8988T (cell line): ENCODE measurements around the gene DEFB127.
"Not testable (repeated sequence)": the region's sequence is repeated elsewhere in the genome, so short reads cannot be mapped to it uniquely, and the experiment has no call there.

Source experiments
- DNase-seq: peaks from one replicate; pipeline ENCODE4 v3.0.0; 2011

Gene DEFB127

GRCh38 chr20:157154-157553 is at the start of gene DEFB127:
TSS of gene DEFB127 (plus strand) at chr20:157454. CDS start at chr20:157545, 91 bp downstream.
- DNase-seq, result no peak

GRCh38 chr20:112396-112795 is 44.9 kb upstream of the DEFB127 start:
- DNase-seq, result no peak

DNA sequence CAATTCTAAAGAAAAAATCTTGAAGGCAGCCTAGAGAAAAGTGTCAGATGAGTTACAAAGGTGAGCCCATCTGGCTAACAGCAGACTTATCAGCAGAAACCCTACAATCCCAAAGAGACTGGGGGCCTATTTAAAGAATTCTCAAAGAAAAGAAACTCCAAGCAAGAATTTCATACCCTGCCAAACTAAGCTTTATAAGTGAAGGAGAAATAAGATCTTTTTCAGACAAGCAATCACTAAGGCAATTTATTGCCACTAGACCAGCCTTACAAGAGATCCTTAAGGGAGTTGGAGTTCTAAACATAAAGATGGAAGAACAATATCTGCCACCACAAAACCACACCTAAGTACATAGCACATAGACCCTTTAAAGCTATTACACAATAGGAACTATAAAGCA is 39.7 kb upstream of the DEFB127 start:
- DNase-seq, result no peak

DNA sequence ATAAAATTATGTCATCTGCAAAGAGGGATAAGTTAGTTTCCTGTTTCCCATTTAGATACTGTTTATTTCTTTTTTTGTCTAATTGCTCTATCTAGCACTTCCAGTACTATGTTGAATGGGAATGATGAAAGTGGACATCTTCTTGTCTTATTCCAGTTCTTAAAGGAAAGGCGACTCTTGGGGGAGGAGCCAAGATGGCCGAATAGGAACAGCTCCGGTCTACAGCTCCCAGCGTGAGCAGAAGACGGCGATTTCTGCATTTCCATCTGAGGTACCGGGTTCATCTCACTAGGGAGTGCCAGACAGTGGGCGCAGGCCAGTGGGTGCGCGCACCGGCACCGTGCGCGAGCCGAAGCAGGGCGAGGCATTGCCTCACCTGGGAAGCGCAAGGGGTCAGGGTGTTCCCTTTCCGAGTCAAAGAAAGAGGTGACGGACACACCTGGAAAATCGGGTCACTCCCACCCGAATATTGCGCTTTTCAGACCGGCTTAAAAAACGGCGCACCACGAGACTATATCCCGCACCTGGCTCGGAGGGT is 27.4 kb upstream of the DEFB127 start:
- DNase-seq, result not testable (repeated sequence)

- DNase-seq, result no peak
These were observed 19.4 kb upstream of the DEFB127 start for GRCh38 chr20:137668-138490.

DNA sequence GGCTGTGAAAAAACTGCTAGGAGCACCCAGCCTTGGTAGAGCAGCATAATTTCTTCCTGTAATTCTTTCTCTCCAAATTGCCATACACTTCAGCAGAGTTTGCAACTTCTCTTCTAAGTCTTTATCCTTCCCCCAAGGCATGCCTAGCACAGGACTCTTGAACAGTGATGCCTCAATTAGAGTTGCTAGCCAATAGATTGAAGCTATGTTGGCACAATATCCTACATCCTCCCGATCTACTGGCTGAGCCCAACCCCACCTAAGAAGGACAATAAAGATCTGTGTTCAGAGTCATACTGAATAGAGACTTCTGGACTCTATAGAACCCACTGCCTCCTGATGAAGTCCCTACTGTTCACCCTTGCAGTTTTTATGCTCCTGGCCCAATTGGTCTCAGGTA is 15.0 kb upstream of the DEFB127 start, which contains the start of gene DEFB126:
Gene DEFB126 (plus strand): TSS at position 301 of the 400 bp plus-strand sequence. CDS start 39 bp downstream, at position 340.
- no peak for DNase-seq

DNA sequence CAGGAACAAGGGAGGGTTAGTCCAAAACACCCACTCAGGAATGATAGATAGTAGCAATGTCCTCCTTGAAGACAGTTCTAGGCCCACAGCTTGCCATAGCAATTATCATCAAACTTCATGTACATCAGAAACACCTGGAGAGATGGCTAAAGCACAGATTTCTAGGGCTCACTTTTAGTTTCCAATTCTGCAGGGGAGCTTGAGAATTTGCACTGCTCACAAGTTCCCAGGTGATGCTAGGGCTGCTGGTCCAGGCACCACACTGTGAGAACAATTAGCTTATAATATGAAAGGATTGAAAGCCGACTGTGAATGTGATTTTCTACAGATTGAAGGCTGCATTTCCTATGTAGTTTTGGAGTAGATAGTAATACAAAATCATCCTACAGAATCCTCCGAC is 11.4 kb upstream of the DEFB127 start:
- DNase-seq, result no peak

- DNase-seq, result no peak
These were observed 5.1 kb upstream of the DEFB127 start for GRCh38 chr20:152131-152530.

DNA sequence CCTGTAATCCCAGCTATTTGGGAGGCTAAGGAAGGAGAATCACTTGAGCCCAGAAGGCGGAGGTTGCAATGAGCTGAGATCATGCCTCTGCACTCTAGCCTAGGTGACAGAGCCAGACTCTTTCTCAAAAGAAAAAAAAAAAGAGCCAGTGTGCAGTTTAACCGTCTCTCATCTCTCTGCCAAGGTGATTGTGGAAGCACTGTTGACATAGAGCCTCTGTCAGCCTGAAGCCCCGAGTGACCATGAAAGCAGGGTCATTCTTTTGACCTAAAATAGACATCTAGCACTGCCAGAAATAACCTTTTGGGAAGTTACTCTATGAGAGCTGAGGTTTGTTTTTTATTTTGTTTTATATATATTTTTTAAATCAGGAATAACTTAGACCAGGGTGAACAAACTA is 7.4 kb downstream of the DEFB127 start:
- no peak for DNase-seq

- no peak for DNase-seq
These were observed 11.6 kb downstream of the DEFB127 start for GRCh38 chr20:168876-169275.

DNA sequence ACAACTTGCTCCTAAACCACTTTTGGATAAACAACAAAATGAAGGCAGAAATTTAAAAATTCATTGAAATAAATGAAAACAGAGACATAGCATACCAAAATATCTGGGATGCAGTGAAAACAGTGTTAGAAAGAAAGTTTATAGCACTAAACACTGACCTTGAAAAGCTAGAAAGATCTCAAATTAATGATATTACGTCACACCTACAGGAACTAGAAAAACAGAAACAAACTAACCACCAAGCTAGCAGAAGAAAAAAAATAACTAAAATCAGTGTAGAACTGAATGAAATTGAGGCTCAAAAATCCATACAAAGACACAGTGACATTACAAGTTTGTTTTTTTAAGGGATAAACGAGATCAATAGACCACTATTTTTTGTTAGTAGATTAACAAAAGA is 27.0 kb downstream of the DEFB127 start:
- no peak for DNase-seq

- no peak for DNase-seq
These were observed 30.5 kb downstream of the DEFB127 start for GRCh38 chr20:187733-188132.

DNA sequence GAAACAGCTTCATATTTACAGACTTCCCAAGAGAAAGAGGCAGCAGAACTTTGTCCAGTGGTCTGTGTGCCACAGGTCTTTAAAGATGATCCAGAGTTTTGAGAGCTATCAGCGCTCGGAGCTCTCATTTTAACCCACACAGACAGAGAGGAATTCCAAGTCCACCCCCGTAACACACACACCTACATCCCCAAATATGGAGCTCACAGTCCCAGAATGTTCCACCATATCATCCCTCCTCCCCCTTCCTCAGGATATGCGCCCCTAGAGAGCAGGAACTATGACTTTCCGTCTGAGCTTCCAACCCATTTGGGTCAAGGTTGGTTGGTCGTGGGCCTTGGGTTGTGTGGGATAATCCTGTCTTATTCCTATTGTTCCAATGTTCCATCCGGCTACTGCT is 32.4 kb downstream of the DEFB127 start, which contains the start of gene DEFB128:
Gene DEFB128 (minus strand): TSS at position 101 of the 400 bp plus-strand sequence. CDS start 88 bp downstream, at position 13.
- no peak for DNase-seq

- no peak for DNase-seq
These were observed 41.0 kb downstream of the DEFB127 start for GRCh38 chr20:198225-198624.

GRCh38 chr20:199996-200395 is 42.7 kb downstream of the DEFB127 start:
- no peak for DNase-seq

DNA sequence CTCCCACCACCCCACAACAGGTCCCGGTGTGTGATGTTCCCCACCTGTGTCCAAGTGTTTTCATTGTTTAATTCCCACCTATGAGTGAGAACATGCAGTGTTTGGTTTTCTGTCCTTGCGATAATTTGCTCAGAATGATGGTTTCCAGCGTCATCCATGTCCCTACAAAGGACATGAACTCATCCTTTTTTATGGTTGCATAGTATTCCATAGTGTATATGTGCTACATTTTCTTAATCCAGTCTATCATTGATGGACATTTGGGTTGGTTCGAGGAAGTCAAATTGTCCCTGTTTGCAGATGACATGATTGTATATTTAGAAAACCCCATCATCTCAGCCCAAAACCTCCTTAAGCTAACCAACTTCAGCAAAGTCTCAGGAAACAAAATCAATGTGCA is 46.4 kb downstream of the DEFB127 start:
- not testable (repeated sequence) for DNase-seq
